NAMALWA (cell line): Measurements from ENCODE around the gene DPCD.

Source experiments
- DNase-seq: peaks from one replicate; pipeline ENCODE4 v3.0.0-alpha.2; 2015; ENCODE audit warnings: low spot score

Gene DPCD

GRCh38 chr10:101587725-101588653, at the start of gene DPCD, which contains the start of gene POLL:
TSS of gene DPCD (plus strand) at chr10:101588321. CDS start at chr10:101588337, 16 bp downstream.
TSS of gene POLL (minus strand) at chr10:101588257. CDS start at chr10:101587360, 897 bp downstream.
- DNase-seq: peak; percentile 92

GRCh38 chr10:101538446-101538845, 49.7 kb upstream of the DPCD start:
- DNase-seq: no peak

- DNase-seq: peak; percentile 28
Observed at GRCh38 chr10:101545898-101546297, 42.2 kb upstream of the DPCD start.

GRCh38 chr10:101550965-101551364, 37.2 kb upstream of the DPCD start:
- no peak for DNase-seq

GRCh38 chr10:101552442-101552841, 35.7 kb upstream of the DPCD start:
- no peak for DNase-seq

GRCh38 chr10:101557541-101557940, 30.6 kb upstream of the DPCD start:
- no peak for DNase-seq

- no peak for DNase-seq
Observed at GRCh38 chr10:101558204-101558603, 29.9 kb upstream of the DPCD start.

GRCh38 chr10:101558671-101559595, 29.2 kb upstream of the DPCD start:
- DNase-seq: no peak

GRCh38 chr10:101559596-101560297, 28.4 kb upstream of the DPCD start:
- no peak for DNase-seq

GRCh38 chr10:101560298-101561067, 27.6 kb upstream of the DPCD start:
- DNase-seq: no peak

- no peak for DNase-seq
Observed at GRCh38 chr10:101561068-101561915, 26.8 kb upstream of the DPCD start.

GRCh38 chr10:101562231-101562630, 25.9 kb upstream of the DPCD start:
- DNase-seq: no peak

- DNase-seq: no peak
Observed at GRCh38 chr10:101563007-101563406, 25.1 kb upstream of the DPCD start.

GRCh38 chr10:101563497-101564040, 24.6 kb upstream of the DPCD start:
- DNase-seq: no peak

- no peak for DNase-seq
Observed at GRCh38 chr10:101564490-101564991, 23.6 kb upstream of the DPCD start.

GRCh38 chr10:101565370-101565900, 22.7 kb upstream of the DPCD start:
- DNase-seq: no peak

GRCh38 chr10:101565936-101566332, 22.2 kb upstream of the DPCD start:
- no peak for DNase-seq

- DNase-seq: peak; percentile 28
Observed at GRCh38 chr10:101566333-101567164, 21.6 kb upstream of the DPCD start.
